ENCODE results near the gene HOXC13.
A peak's percentile ranks its signal among the peaks of the same experiment; 100 is the strongest.

HOXC13 gene

GRCh38 chr12:53963005-53963404 lies 24.4 kb downstream of the HOXC13 start (continued):
- TF ChIP-seq ZNF239 (tag by site-specific recombination; IDR thresholded peaks at IDR 0.05) (no peak), ZNF600 (tag by site-specific recombination; IDR thresholded peaks at IDR 0.05) (peak; percentile 82), ZBTB6 (tag by site-specific recombination; IDR thresholded peaks at IDR 0.05) (peak; percentile 52; the same call in 1 of the 2 replicates), ZNF324 (tag by site-specific recombination; IDR thresholded peaks at IDR 0.05) (peak; percentile 19; the same call in 1 of the 2 replicates), ZNF155 (tag by site-specific recombination; IDR thresholded peaks at IDR 0.05) (no peak), ZNF654 (tag by site-specific recombination; IDR thresholded peaks at IDR 0.05; ENCODE audit: low read depth) (no peak), ZSCAN18 (tag by site-specific recombination; IDR thresholded peaks at IDR 0.05) (no peak), ZNF561 (tag by site-specific recombination; IDR thresholded peaks at IDR 0.05; ENCODE audit: borderline replicate concordance) (no peak)

GRCh38 chr12:53963434-53964314 lies 25.0 kb downstream of the HOXC13 start:
- H3K4me3 ChIP-seq (ENCODE audit: low read depth, low read length), result no peak overlapping the region
- no peak; the same call in 1 of the 2 replicates for TF ChIP-seq KLF9 (tag by site-specific recombination; IDR thresholded peaks at IDR 0.05; ENCODE audit: low read depth)
- TF ChIP-seq ZNF777 (tag by site-specific recombination; IDR thresholded peaks at IDR 0.05; ENCODE audit: borderline replicate concordance), result no peak
- TF ChIP-seq ZEB2 (tag by site-specific recombination; IDR thresholded peaks at IDR 0.05), result 0 out of 2 replicates have a peak, but pooled peaks have one; percentile 12
- peak; percentile 94 for TF ChIP-seq ZNF335 (tag by site-specific recombination; conservative IDR thresholded peaks at IDR 0.05)
- no peak for TF ChIP-seq ZNF19 (tag by site-specific recombination; IDR thresholded peaks at IDR 0.05; ENCODE audit: low read depth)
- no peak for TF ChIP-seq ZNF785 (tag by site-specific recombination; IDR thresholded peaks at IDR 0.05)
- 0 out of 2 replicates have a peak, but pooled peaks have one; percentile 6 for TF ChIP-seq ZSCAN30 (tag by site-specific recombination; IDR thresholded peaks at IDR 0.05)
- no peak for TF ChIP-seq ZNF548 (tag by site-specific recombination; IDR thresholded peaks at IDR 0.05)
- TF ChIP-seq SALL2 (tag by site-specific recombination; IDR thresholded peaks at IDR 0.05; ENCODE audit: borderline replicate concordance), result no peak
- TF ChIP-seq ZNF600 (tag by site-specific recombination; IDR thresholded peaks at IDR 0.05), result peak; percentile 15; the same call in 1 of the 2 replicates
- no peak; the same call in 1 of the 2 replicates for TF ChIP-seq GLI2 (tag by site-specific recombination; IDR thresholded peaks at IDR 0.05; ENCODE audit: borderline replicate concordance, low read depth)
- no peak for TF ChIP-seq ZNF266 (tag by site-specific recombination; IDR thresholded peaks at IDR 0.05; ENCODE audit: low read depth)
- 0 out of 2 replicates have a peak, but pooled peaks have one; percentile 19 for TF ChIP-seq ZBTB10 (tag by site-specific recombination; IDR thresholded peaks at IDR 0.05)
- peak; percentile 90 for TF ChIP-seq SP7 (tag by site-specific recombination; IDR thresholded peaks at IDR 0.05)
- peak; percentile 51 for TF ChIP-seq SP3 (tag by site-specific recombination; IDR thresholded peaks at IDR 0.05)
- no peak; the same call in 1 of the 2 replicates for TF ChIP-seq ZBTB21 (tag by site-specific recombination; IDR thresholded peaks at IDR 0.05)
- peak; percentile 59; the same call in 1 of the 2 replicates for TF ChIP-seq ZBTB20 (tag by site-specific recombination; IDR thresholded peaks at IDR 0.05)
- no peak for TF ChIP-seq ZNF837 (tag by site-specific recombination; IDR thresholded peaks at IDR 0.05)
- TF ChIP-seq PATZ1 (tag by site-specific recombination; IDR thresholded peaks at IDR 0.05), result peak; percentile 59; the same call in 1 of the 2 replicates

More at GRCh38 chr12:53963434-53964314, 25.0 kb downstream of the HOXC13 start:
- Histone ChIP-seq H3K27ac (ENCODE audit: extremely low read depth, low read depth, low read length) (peak overlapping the region; percentile 96), H3K9me3 (ENCODE audit: control insufficient read depth, insufficient read depth, low read depth, low read length) (no peaks in the 10 kb centered on the region), H3K36me3 (ENCODE audit: control insufficient read depth in 2 of 2, insufficient read depth in 1 of 2, low read length in 2 of 2) (peaks cover 0 to 8% of the 10 kb centered on the region in 2 experiments; a peak in 1 of 3 replicates), H3K4me1 (ENCODE audit: control insufficient read depth, insufficient read depth, low read length) (peaks cover 50% of the 10 kb centered on the region)
- POLR2A ChIA-PET, result interaction anchor here (1.3 kb wide), 1 partner anchor 22 kb away, joined by 3 read pairs; no protein-coding TSS in a partner anchor
- CTCF ChIA-PET, result interaction anchor here (0.5 to 1.4 kb wide), 5 partner anchors 76 to 261 kb away, joined by 3 to 4 read pairs (median 4); no protein-coding TSS in a partner anchor

Data from HEK293 (cell line).